ENCODE measurements around the gene TIMP3. TPM values are rescaled to one million over a fixed set of nuclear protein-coding genes. Genes with fewer than 3 reads are reported as not detected.
"Not testable (repeated sequence)": the region's sequence is repeated elsewhere in the genome, so short reads cannot be mapped to it uniquely, and the experiment has no call there.

TIMP3 gene
- total RNA-seq, 2 experiments from 2014 or later, result 0.08 to 0.14 TPM

DNA sequence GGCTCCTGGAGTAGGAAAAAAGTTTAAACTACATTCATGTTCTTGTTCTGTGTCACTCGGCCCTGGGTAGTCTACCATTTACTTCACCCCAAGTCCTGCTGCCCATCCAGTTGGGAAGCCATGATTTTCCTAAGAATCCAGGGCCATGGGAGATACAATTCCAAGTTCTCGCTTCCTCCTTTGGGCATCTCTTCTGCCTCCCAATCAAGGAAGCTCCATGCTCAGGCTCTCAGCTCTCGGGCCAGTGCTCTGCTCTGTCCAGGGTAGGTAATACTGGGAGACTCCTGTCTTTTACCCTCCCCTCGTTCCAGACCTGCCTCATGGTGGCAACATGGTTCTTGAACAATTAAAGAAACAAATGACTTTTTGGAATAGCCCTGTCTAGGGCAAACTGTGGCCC, 60.6 kb downstream of the TIMP3 start:
- DNase-seq, result no peak
- Mint-ChIP-seq H3K36me3 (no peaks in the 10 kb centered on the region), H3K27me3 (no peaks in the 10 kb centered on the region), H3K4me3 (no peak overlapping the region), H3K4me1 (no peaks in the 10 kb centered on the region), H3K9me3 (no peaks in the 10 kb centered on the region), H3K27ac (no peak overlapping the region)

DNA sequence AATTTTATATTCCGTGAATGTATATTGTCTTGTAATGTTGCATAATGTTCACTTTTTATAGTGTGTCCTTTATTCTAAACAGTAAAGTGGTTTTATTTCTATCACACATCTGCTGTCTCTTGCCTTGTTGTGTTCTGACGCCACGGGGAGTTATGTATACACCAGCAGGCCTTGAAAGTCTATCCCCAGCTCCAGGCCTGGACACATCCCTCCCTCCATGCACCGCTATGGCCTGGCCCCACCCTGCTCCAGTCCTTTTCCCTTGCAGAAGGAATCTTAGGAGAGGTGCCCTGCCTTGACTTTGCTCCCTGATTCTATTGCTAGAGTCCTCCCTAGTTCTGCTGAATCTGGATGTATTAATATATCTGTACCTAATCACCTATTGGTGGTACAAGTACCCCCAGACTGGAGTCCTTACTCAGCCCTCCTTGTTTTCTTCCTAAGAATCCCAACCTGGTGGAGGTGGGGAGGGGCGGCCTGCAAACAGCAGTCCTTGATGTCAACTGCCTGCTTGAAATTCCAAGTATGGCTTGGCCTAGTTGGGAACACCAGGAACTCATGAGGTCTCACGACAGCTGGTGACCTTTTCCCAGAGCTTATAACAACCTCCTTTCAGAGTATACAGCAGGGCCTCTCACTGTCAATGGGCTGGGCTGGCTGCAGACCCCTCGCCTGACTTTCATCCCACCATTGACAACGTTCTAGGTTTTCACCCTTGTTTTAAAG, 61.6 kb downstream of the TIMP3 start:
- Mint-ChIP-seq H3K27ac (no peak overlapping the region), H3K36me3 (no peaks in the 10 kb centered on the region), H3K27me3 (no peaks in the 10 kb centered on the region), H3K9me3 (no peaks in the 10 kb centered on the region), H3K4me3 (no peak overlapping the region), H3K4me1 (no peaks in the 10 kb centered on the region)
- DNase-seq, result no peak

DNA sequence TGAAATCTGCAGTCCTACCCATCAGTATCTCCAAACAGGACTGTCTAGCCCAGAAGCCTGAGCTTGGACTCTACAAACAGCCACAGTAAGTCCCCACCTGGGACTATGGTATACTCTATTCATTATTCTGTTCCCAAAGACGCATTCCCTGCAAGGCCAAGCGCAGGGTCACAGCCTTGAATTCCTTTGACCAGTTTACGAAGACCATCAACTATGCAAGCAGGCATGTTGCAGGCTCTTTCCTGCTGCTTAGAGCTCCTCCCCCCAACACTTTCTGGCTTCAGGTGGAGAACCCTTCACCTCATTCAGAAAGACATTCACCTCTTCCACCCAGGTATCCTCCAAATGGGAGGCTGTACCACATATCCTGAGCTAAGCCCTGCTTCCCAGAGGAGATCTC, 62.5 kb downstream of the TIMP3 start:
- H3K9me3 Mint-ChIP-seq, result no peaks in the 10 kb centered on the region
- no peaks in the 10 kb centered on the region for H3K36me3 Mint-ChIP-seq
- no peaks in the 10 kb centered on the region for H3K4me1 Mint-ChIP-seq
- H3K27ac Mint-ChIP-seq, result no peak overlapping the region
- H3K27me3 Mint-ChIP-seq, result no peaks in the 10 kb centered on the region
- no peak overlapping the region for H3K4me3 Mint-ChIP-seq
- DNase-seq, result no peak

DNA sequence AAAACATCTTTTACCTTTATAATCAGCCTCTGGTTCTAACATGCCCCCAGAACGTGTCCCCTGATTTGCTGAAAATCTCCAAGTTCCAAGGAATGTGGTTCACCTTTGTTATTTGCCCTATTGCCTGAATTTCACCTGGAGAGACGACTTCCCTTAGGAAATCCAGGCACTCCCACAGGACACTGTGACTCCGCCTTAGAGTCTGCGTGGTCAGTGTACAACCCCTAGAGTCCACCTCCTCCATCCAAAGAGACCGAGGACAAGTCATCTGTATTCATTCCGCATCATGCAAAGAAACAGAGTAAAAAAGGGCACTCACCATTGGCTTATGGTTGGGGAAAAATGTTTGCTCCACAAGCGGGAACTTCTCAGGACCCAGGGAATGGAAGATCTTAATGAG, 63.1 kb downstream of the TIMP3 start:
- Mint-ChIP-seq H3K4me1 (no peaks in the 10 kb centered on the region), H3K4me3 (no peak overlapping the region), H3K36me3 (no peaks in the 10 kb centered on the region), H3K9me3 (no peaks in the 10 kb centered on the region), H3K27ac (no peak overlapping the region), H3K27me3 (no peaks in the 10 kb centered on the region)
- no peak for DNase-seq

DNA sequence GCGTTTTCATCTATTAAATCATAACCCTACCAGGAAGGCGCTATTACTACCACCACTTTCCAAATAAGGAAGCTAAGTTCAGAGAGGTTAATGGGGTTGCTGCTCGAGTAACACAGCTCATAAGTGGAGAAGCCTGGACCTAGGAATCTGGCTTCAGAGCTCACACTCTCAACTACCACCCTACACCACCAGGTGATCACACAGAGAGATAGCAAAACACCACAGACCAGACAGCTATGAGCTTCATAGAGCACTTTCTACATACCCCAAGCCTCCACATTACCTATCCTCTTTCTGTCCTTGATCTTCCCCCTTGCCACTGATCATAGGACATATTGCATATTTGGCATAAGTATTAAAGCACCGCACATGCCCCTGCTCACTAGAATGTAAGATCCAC, 65.4 kb downstream of the TIMP3 start:
- no peaks in the 10 kb centered on the region for H3K36me3 Mint-ChIP-seq
- no peak overlapping the region for H3K4me3 Mint-ChIP-seq
- no peak overlapping the region for H3K27ac Mint-ChIP-seq
- no peaks in the 10 kb centered on the region for H3K27me3 Mint-ChIP-seq
- DNase-seq, result no peak
- no peaks in the 10 kb centered on the region for H3K9me3 Mint-ChIP-seq
- H3K4me1 Mint-ChIP-seq, result no peaks in the 10 kb centered on the region

DNA sequence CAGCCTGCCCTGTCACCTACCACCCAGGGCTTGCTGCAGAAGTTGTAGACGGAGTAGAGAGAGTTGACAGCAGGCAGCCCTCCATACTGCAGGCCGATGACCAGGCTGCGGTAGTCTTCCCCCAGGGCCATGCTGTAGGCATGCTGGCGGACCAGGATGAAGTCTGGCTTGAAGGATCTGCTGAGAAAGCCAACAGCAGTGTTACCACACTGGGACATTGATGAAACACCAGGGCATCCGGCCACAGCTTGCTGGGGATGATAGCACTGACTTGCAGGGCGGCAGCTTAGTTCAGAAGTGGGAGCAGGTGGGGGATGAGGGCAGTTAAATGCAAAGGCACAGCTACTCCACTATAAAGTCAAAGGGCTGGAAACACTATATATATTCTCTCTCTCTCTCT, 67.4 kb downstream of the TIMP3 start:
- Mint-ChIP-seq H3K27me3 (no peaks in the 10 kb centered on the region), H3K27ac (no peak overlapping the region), H3K36me3 (no peaks in the 10 kb centered on the region), H3K9me3 (no peaks in the 10 kb centered on the region), H3K4me3 (no peak overlapping the region), H3K4me1 (no peaks in the 10 kb centered on the region)
- DNase-seq, result no peak

DNA sequence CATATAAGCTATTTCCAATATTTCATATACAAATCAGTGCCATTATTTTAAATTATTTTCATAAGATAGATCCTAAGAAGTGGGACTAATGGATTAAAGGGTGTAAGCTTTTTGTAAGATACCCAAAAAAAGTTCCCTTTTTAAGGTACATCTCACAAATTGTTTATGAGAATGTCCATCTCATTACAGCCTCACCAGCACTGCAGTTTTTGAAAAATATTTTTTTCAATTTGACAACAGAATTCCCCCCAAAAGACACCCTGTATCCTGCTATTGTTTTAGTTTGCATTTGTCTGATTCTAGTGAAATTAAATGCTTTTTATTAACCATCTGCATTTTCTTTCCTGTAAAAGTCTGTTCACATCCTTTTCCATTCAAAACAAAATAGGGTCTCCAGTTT, 69.0 kb downstream of the TIMP3 start:
- no peak overlapping the region for H3K4me3 Mint-ChIP-seq
- no peaks in the 10 kb centered on the region for H3K36me3 Mint-ChIP-seq

DNA sequence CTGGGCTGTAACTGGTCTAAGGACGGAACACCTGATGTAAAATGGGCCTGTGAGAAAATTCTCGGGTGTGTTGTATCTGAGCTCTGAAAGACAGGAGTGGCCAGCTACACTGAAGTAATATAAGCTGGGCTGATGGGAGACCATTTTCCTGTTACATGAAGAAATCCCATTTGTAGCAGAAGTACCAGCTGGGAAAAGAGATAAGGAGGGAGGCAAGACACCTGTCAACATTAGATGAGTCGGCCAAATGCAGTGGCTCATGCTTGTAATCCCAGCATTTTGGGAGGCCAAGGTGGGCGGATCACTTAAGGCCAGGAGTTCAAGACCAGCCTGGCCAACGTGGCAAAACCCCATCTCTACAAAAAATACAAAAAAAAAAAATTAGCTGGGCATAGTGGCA, 72.1 kb downstream of the TIMP3 start:
- DNase-seq, H3K9me3 Mint-ChIP-seq, H3K27ac Mint-ChIP-seq, H3K36me3 Mint-ChIP-seq, H3K4me3 Mint-ChIP-seq, H3K27me3 Mint-ChIP-seq, H3K4me1 Mint-ChIP-seq: not testable (repeated sequence)

More for the DNA sequence above, 69.0 kb downstream of the TIMP3 start:
- Mint-ChIP-seq H3K27ac (no peak overlapping the region), H3K9me3 (no peaks in the 10 kb centered on the region), H3K27me3 (no peaks in the 10 kb centered on the region), H3K4me1 (no peaks in the 10 kb centered on the region)
- DNase-seq, result no peak

DNA sequence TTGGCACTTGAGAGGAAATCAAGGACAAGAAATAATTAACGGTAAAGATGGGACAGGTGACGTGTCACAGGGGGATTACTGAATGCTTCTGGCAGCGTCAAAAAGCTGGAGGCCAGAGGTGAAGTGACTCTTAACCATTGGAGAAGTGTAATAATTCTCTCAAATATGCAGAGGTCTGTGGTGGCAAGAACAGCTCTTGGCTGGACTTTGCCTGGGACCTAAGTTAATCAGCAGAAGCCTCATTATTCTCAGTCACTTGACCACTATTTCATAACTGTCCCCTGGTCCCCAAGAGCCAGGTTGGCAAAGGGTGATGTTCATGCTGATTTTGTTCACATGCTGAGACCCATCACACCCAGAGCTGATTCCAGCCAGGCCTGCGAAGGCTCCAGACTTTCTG, 72.9 kb downstream of the TIMP3 start:
- H3K4me1 Mint-ChIP-seq, result no peaks in the 10 kb centered on the region
- H3K27me3 Mint-ChIP-seq, result no peaks in the 10 kb centered on the region
- H3K4me3 Mint-ChIP-seq, result no peak overlapping the region
- H3K9me3 Mint-ChIP-seq, result no peaks in the 10 kb centered on the region
- H3K36me3 Mint-ChIP-seq, result no peaks in the 10 kb centered on the region
- no peak for DNase-seq
- H3K27ac Mint-ChIP-seq, result no peak overlapping the region

DNA sequence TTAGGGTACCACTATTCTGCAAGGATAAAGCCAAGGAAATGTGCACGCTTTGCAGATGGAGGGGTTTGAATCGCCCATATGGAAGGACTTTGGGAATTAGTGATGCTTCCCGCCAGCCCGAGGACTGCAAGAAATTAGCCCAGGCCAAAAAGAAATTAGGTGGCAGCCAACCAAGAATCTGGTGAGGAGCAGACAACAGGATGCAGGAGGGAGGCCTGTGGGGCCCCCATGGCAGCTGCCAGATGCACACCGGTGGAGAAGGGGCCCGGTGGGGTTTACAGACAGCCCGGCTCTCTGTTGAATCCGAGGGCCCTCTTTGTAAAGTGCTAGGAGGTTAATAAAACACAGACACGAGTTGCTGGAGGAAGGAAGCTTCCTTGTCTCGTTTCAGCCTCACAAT, 73.5 kb downstream of the TIMP3 start:
- no peaks in the 10 kb centered on the region for H3K27me3 Mint-ChIP-seq
- no peak overlapping the region for H3K4me3 Mint-ChIP-seq
- DNase-seq, result no peak
- H3K4me1 Mint-ChIP-seq, result no peaks in the 10 kb centered on the region
- H3K27ac Mint-ChIP-seq, result no peak overlapping the region
- H3K36me3 Mint-ChIP-seq, result no peaks in the 10 kb centered on the region
- H3K9me3 Mint-ChIP-seq, result no peaks in the 10 kb centered on the region

DNA sequence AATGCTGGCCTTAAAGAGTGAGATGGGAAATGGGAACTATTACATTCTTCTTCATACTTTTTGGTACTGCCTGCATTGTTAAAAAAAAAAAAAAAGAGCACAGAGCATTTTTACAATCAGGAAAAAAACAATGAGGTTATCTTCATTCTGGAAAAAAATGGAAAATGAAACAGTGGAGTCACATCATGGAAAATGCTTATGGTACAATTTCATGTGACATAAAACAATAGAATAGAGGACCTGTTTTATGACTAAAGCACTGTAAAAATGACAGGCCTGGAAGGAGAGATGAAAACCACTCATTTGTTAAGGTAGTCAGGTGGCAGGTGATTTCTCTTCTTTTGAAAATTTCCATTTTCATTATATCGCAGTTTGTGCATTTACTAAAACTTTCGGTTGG, 75.0 kb downstream of the TIMP3 start:
- no peak for DNase-seq
- Mint-ChIP-seq H3K4me3 (no peak overlapping the region), H3K9me3 (no peaks in the 10 kb centered on the region), H3K27me3 (no peaks in the 10 kb centered on the region), H3K4me1 (peaks cover 7% of the 10 kb centered on the region), H3K27ac (no peak overlapping the region), H3K36me3 (no peaks in the 10 kb centered on the region)

DNA sequence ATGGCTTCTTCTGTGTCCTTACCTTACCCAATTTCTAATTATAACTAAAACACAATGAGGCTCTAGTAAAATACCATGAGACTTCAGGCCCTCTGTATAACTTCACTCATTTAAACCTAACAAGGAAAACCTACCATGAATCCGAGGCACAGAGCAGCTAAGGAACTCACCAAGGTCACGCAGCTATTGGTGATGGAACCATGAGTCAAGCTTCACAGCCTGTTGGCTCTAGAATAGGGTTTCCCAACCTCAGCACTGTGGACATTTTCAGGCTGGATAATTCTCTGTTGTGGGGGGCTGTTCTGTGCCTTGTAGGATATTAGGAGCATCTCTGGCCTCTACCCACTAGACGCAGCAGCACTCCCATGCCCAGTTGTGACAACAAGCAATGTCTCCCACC, 75.7 kb downstream of the TIMP3 start:
- H3K36me3 Mint-ChIP-seq, result no peaks in the 10 kb centered on the region
- H3K27me3 Mint-ChIP-seq, result no peaks in the 10 kb centered on the region
- peaks cover 10% of the 10 kb centered on the region for H3K4me1 Mint-ChIP-seq
- H3K9me3 Mint-ChIP-seq, result no peaks in the 10 kb centered on the region
- H3K27ac Mint-ChIP-seq, result no peak overlapping the region
- no peak for DNase-seq
- no peak overlapping the region for H3K4me3 Mint-ChIP-seq

DNA sequence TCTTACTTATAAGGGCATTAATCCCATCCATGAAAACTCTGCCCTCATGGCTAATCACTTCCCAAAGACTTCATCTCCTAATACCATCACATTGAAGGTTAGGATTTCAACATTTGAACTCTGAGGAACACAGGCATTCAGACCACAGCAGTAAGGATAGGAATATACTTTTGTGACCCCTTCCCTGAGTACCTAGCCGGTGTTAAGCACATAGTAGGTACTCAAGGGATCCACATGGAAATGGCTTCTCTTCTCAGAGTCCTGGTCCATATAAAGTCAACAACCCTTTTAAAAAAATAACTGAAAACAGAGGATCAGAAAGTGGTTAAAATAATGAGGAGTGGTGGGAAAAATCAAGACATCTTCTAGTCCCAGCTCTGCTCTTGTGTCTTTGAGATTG, 78.0 kb downstream of the TIMP3 start:
- H3K4me3 Mint-ChIP-seq, result no peak overlapping the region
- no peaks in the 10 kb centered on the region for H3K27me3 Mint-ChIP-seq
- H3K27ac Mint-ChIP-seq, result no peak overlapping the region
- H3K36me3 Mint-ChIP-seq, result no peaks in the 10 kb centered on the region
- peaks cover 10% of the 10 kb centered on the region for H3K4me1 Mint-ChIP-seq
- DNase-seq, result no peak
- no peaks in the 10 kb centered on the region for H3K9me3 Mint-ChIP-seq

DNA sequence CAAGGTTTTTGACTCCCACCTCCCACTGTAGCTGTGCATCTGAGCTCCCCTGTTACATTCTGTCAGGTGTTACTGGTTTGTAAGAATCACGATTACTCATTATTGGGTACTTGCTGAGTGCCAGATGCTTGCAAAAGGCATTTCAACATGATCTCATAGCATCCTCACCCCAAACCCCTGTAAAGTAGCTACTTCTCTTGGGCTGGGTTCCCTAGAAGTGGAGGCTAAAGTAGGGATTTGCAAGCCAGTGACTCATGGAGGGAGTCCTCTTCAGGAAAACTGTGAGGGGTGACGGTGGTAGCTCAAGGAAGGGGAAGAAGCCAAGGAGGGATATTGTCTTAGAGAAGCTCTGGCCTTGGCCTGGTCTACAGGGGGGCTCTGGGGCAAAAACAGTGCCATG, 78.6 kb downstream of the TIMP3 start:
- H3K27me3 Mint-ChIP-seq, result no peaks in the 10 kb centered on the region
- H3K36me3 Mint-ChIP-seq, result no peaks in the 10 kb centered on the region
- no peak for DNase-seq
- H3K9me3 Mint-ChIP-seq, result no peaks in the 10 kb centered on the region
- H3K27ac Mint-ChIP-seq, result no peak overlapping the region
- peaks cover 10% of the 10 kb centered on the region for H3K4me1 Mint-ChIP-seq
- H3K4me3 Mint-ChIP-seq, result no peak overlapping the region

DNA sequence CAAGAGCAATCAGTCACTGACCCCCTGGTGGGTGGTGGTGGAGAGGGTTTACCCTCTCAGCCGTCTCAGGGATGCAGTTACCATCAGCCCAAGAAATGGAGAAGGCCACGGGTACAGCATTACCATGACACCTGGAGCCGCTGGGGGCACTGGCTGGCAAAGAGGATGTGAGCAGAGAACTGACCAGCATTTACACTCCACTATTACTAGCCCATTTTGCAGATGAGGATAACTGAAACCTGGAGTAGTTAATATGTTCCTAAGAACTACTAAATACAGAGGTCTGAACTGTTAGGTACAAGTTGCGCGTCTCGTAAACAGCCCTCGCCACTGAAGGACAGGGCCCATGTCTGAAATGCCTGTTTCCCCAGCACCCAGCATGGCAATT, 79.0 kb downstream of the TIMP3 start:
- Mint-ChIP-seq H3K27me3 (no peaks in the 10 kb centered on the region), H3K9me3 (no peaks in the 10 kb centered on the region), H3K36me3 (no peaks in the 10 kb centered on the region), H3K4me3 (no peak overlapping the region), H3K4me1 (peaks cover 10% of the 10 kb centered on the region), H3K27ac (no peak overlapping the region)
- DNase-seq, result no peak

DNA sequence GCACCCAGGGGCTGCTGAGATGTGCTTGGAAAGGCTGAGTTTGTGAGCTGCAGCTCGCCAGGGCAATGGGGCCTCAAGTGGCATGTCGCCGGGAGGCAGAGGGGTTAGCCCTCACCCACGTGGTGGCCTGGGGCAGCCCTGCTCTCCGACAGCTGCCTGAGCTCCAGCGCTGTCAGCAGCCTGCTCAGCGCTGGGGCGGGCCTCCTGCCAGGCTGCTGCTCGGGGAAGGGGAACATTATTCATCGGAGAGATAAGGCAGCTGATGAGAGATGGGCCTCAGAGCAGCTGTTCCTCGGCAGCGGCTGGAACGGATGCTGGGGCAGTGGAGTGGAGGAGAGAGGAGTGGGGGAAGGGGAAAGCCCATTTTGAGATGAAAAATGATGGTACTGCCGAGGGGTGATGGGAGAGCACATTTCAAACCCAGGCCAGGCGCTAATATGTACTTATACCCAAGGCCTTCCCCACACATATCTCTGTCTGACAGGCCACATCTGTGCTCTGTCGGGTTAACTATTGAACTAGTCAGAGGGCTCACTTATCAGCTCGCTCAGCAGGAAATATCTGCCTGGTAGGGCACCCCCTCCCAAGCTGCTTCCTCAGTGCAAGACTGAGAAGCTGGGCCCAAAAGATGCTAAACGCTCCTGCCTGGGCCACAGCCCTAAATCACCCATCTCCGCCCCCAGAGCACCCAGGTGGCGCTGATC, 79.5 kb downstream of the TIMP3 start:
- Mint-ChIP-seq H3K27ac (peak overlapping the region; percentile 70), H3K4me1 (peaks cover 10% of the 10 kb centered on the region), H3K4me3 (no peak overlapping the region)

More for the DNA sequence above, 79.5 kb downstream of the TIMP3 start:
- H3K27me3 Mint-ChIP-seq, result no peaks in the 10 kb centered on the region
- H3K9me3 Mint-ChIP-seq, result no peaks in the 10 kb centered on the region
- H3K36me3 Mint-ChIP-seq, result no peaks in the 10 kb centered on the region
- peak; percentile 1 for DNase-seq

All from activated naive CD8-positive, alpha-beta T cell treated with anti-CD3 and anti-CD28 coated beads for 36 hours (primary cell).